ENCODE data around the gene TRPM2.

Gene TRPM2

GRCh38 chr21:44426663-44427191 is 73.3 kb downstream of the TRPM2 start:
- H3K4me2 ChIP-seq (ENCODE audit: low read length): no peak overlapping the region

GRCh38 chr21:44427241-44428120 is 74.1 kb downstream of the TRPM2 start:
- Histone ChIP-seq H3K79me2 (ENCODE audit: low read length) (no peaks in the 10 kb centered on the region), H3K36me3 (replicated peaks; ENCODE audit: low read depth, low read length) (peaks cover 16% of the 10 kb centered on the region), H2AFZ (ENCODE audit: low read depth, low read length) (no peak overlapping the region), H3K4me3 (ENCODE audit: low read length) (no peak overlapping the region), H4K20me1 (ENCODE audit: insufficient read depth, low read length) (no peaks in the 10 kb centered on the region), H3K9me3 (ENCODE audit: insufficient read depth, low read length) (no peaks in the 10 kb centered on the region), H3K27me3 (ENCODE audit: low read depth, low read length) (no peaks in the 10 kb centered on the region), H3K4me2 (ENCODE audit: low read length) (no peak overlapping the region), H3K4me1 (ENCODE audit: low read length) (no peaks in the 10 kb centered on the region; the same call in 1 of the 2 replicates), H3K9ac (ENCODE audit: low read length) (no peak overlapping the region), H3K27ac (ENCODE audit: low read length) (no peak overlapping the region)
- TF ChIP-seq EZH2phosphoT487 (IDR thresholded peaks at IDR 0.05; ENCODE audit: low read depth) (no peak), CTCF (IDR thresholded peaks at IDR 0.05; ENCODE audit: low read depth, low read length) (no peak)

More at GRCh38 chr21:44426663-44427191, 73.3 kb downstream of the TRPM2 start:
- no peaks in the 10 kb centered on the region for H3K27me3 ChIP-seq (ENCODE audit: low read depth, low read length)
- H3K4me1 ChIP-seq (ENCODE audit: low read length): no peaks in the 10 kb centered on the region; the same call in 1 of the 2 replicates
- H3K4me3 ChIP-seq (ENCODE audit: low read length): no peak overlapping the region
- no peak overlapping the region for H2AFZ ChIP-seq (ENCODE audit: low read depth, low read length)
- H3K27ac ChIP-seq (ENCODE audit: low read length): no peak overlapping the region
- H3K79me2 ChIP-seq (ENCODE audit: low read length): no peaks in the 10 kb centered on the region
- no peak overlapping the region for H3K9ac ChIP-seq (ENCODE audit: low read length)
- H3K36me3 ChIP-seq (replicated peaks; ENCODE audit: low read depth, low read length): peaks cover 16% of the 10 kb centered on the region
- TF ChIP-seq CTCF (IDR thresholded peaks at IDR 0.05; ENCODE audit: low read depth, low read length): no peak
- no peak for TF ChIP-seq EZH2phosphoT487 (IDR thresholded peaks at IDR 0.05; ENCODE audit: low read depth)
- no peaks in the 10 kb centered on the region for H4K20me1 ChIP-seq (ENCODE audit: insufficient read depth, low read length)
- no peaks in the 10 kb centered on the region for H3K9me3 ChIP-seq (ENCODE audit: insufficient read depth, low read length)

GRCh38 chr21:44428281-44428960 is 75.0 kb downstream of the TRPM2 start:
- Histone ChIP-seq H2AFZ (ENCODE audit: low read depth, low read length) (no peak overlapping the region), H3K27me3 (ENCODE audit: low read depth, low read length) (no peaks in the 10 kb centered on the region), H3K4me1 (ENCODE audit: low read length) (no peaks in the 10 kb centered on the region; the same call in 1 of the 2 replicates), H4K20me1 (ENCODE audit: insufficient read depth, low read length) (no peaks in the 10 kb centered on the region), H3K9ac (ENCODE audit: low read length) (no peak overlapping the region), H3K79me2 (ENCODE audit: low read length) (no peaks in the 10 kb centered on the region), H3K27ac (ENCODE audit: low read length) (no peak overlapping the region), H3K4me3 (ENCODE audit: low read length) (no peak overlapping the region), H3K36me3 (replicated peaks; ENCODE audit: low read depth, low read length) (peaks cover 16% of the 10 kb centered on the region), H3K4me2 (ENCODE audit: low read length) (no peak overlapping the region), H3K9me3 (ENCODE audit: insufficient read depth, low read length) (no peaks in the 10 kb centered on the region)
- no peak for TF ChIP-seq EZH2phosphoT487 (IDR thresholded peaks at IDR 0.05; ENCODE audit: low read depth)
- TF ChIP-seq CTCF (IDR thresholded peaks at IDR 0.05; ENCODE audit: low read depth, low read length): no peak

- Histone ChIP-seq H3K27ac (ENCODE audit: low read length) (no peak overlapping the region), H3K9ac (ENCODE audit: low read length) (no peak overlapping the region), H3K79me2 (ENCODE audit: low read length) (no peaks in the 10 kb centered on the region), H3K4me3 (ENCODE audit: low read length) (no peak overlapping the region), H3K36me3 (replicated peaks; ENCODE audit: low read depth, low read length) (peaks cover 16% of the 10 kb centered on the region), H3K9me3 (ENCODE audit: insufficient read depth, low read length) (no peaks in the 10 kb centered on the region), H4K20me1 (ENCODE audit: insufficient read depth, low read length) (no peaks in the 10 kb centered on the region), H3K27me3 (ENCODE audit: low read depth, low read length) (no peaks in the 10 kb centered on the region), H3K4me1 (ENCODE audit: low read length) (no peaks in the 10 kb centered on the region; the same call in 1 of the 2 replicates), H3K4me2 (ENCODE audit: low read length) (no peak overlapping the region), H2AFZ (ENCODE audit: low read depth, low read length) (no peak overlapping the region)
- TF ChIP-seq CTCF (IDR thresholded peaks at IDR 0.05; ENCODE audit: low read depth, low read length) (no peak), EZH2phosphoT487 (IDR thresholded peaks at IDR 0.05; ENCODE audit: low read depth) (no peak)
These were observed 76.5 kb downstream of the TRPM2 start for GRCh38 chr21:44429894-44430293.

All from OCI-LY3 (cell line).